Heart left ventricle (tissue), 16 donors: ENCODE measurements around the gene CNTN4. TPM values are rescaled to one million over a fixed set of nuclear protein-coding genes. Genes with fewer than 3 reads are reported as not detected.
A peak's percentile ranks its signal among the peaks of the same experiment; 100 is the strongest.

ENCODE experiments used
- ATAC-seq, 4 donors: fragments of 200-7000 bp; cut with Tn5 transposase; one replicate each; pipeline ENCODE4 v1.9.1; 2020 to 2022; ENCODE audit warnings: moderate library complexity in 4 of 4, mild to moderate bottlenecking in 3 of 4, moderate number of reproducible peaks in 1 of 4
- DNase-seq, 5 donors: peaks; one replicate each; pipeline ENCODE4 v3.0.0-alpha.2; 2020
- H3K27ac ChIP-seq, 12 donors: fragments of 200-600 bp; sonication (generic) in 4 of 12; one replicate each; pipeline versions ENCODE4 v1.5.0 to v1.8.0; 2016 to 2022; ENCODE audit warnings: mild to moderate bottlenecking in 2 of 12
- H3K27me3 ChIP-seq, 9 donors: fragments of 200-600 bp; sonication (generic) in 2 of 9; one replicate each; pipeline versions ENCODE4 v1.5.1 to v1.8.0; 2016 to 2022; ENCODE audit warnings: mild to moderate bottlenecking in 3 of 9
- H3K36me3 ChIP-seq, 9 donors: fragments of 200-600 bp; sonication (generic) in 2 of 9; one replicate each; pipeline versions ENCODE4 v1.5.0 to v1.8.0; 2018 to 2022; ENCODE audit warnings: mild to moderate bottlenecking in 2 of 9
- H3K4me1 ChIP-seq, 12 donors: fragments of 200-600 bp; sonication (generic) in 4 of 12; one replicate each; pipeline versions ENCODE4 v1.5.0 to v1.8.0; 2016 to 2022; ENCODE audit warnings: mild to moderate bottlenecking in 3 of 12
- H3K4me3 ChIP-seq, 12 donors: fragments of 200-600 bp; sonication (generic) in 4 of 12; one replicate each; pipeline versions ENCODE4 v1.5.0 to v1.8.0; 2017 to 2022; ENCODE audit warnings: mild to moderate bottlenecking in 9 of 12, moderate library complexity in 4 of 12
- H3K9me3 ChIP-seq, 12 donors: fragments of 200-600 bp; sonication (generic) in 4 of 12; one replicate each; pipeline versions ENCODE4 v1.5.0 to v1.8.0; 2016 to 2022; ENCODE audit warnings: mild to moderate bottlenecking in 1 of 12
- CTCF ChIP-seq, 12 donors: fragments of 200-600 bp; sonication (generic) in 4 of 12; IDR thresholded peaks; one replicate each; pipeline versions ENCODE4 v1.5.0 to v1.8.0; 2018 to 2022; ENCODE audit warnings: antibody characterized with exemption in 12 of 12, mild to moderate bottlenecking in 5 of 12
- POLR2A ChIP-seq, 2 donors: fragments of 450-650 bp; IDR thresholded peaks; one replicate each; pipeline ENCODE4 v1.6.1; 2017; ENCODE audit warnings: antibody characterized with exemption in 2 of 2, mild to moderate bottlenecking in 2 of 2, moderate library complexity in 2 of 2
- WGBS, 4 donors: extraction: QIAGEN DNeasy Blood & Tissue Kit in 2 of 4; methylation state at CpG; one replicate each; pipeline versions ENCODE4 v1.1.5 to v1.1.7; 2013 to 2018; 5-methylcytosine and 5-hydroxymethylcytosine counted together
- intact Hi-C, 10 donors: fragments of 100-400 bp; cut with DNase I; formaldehyde crosslinking; loops; one replicate each; pipeline versions ENCODE4 v1.11.1 to v1.14.2; 2022
- polyA plus RNA-seq, 2 donors: library from polyadenylated mRNA; stranded (reverse); fragments of 200-250 nt; gene quantifications; one replicate each; pipeline ENCODE4 v1.2.3, GENCODE V29; 2013
- total RNA-seq, 9 donors: library from RNA; depleted of rRNA in 2 of 9; stranded (reverse); fragments of >200 nt in 2 of 9; fragmentation: NEBNext Ultra II Directional in 3 of 9; extraction: Animal tissue kit (Norgen Biotek cat#: 25700) in 3 of 9; gene quantifications; one replicate each; pipeline versions ENCODE4 v1.1.0 to v1.2.4, GENCODE V29; 2016 to 2023
- donor health status: ischemic (EF 13 %, LVEDD 7.1; RV severe dilation, severe dysfunction).
- donor health status: healthy with polysubstance abuse.
- donor health status: DM: no; HTN: yes; CAD: no.
- donor health status: DM: no; HTN: no; CAD: no.
- donor health status: ischemic (EF 25% LVEDD 6.9; RV normal size, moderate dysfunction).
- donor health status: ischemic (EF 25% LVEDD 5.7; RV mildly dilated, moderate dysfunction).
- donor health status: healthy.
- donor health status: DM: yes; HTN: yes; CAD: no.
- donor health status: ischemic (EF 35%, LVEDD 5.7; RV mildly dilated, moderate dysfunction).
- donor health status: nonischemic (EF 11% LVEDD 7.7; RV severe dilation, severe dysfunction).
- donor health status: DM: yes; HTN: yes; CAD: no.
- donor health status: PGD.
- donor health status: ischemic (EF 29% LVEDD 5.4; RV normal size, mild dysfunction).
- donor health status: nonischemic (EF 23%, LVEDD 6.1; RV moderate dilation, normal function).

Gene CNTN4
- total and polyA plus RNA-seq, 11 donors: 0.30 to 6.7 (median 1.2) TPM

DNA sequence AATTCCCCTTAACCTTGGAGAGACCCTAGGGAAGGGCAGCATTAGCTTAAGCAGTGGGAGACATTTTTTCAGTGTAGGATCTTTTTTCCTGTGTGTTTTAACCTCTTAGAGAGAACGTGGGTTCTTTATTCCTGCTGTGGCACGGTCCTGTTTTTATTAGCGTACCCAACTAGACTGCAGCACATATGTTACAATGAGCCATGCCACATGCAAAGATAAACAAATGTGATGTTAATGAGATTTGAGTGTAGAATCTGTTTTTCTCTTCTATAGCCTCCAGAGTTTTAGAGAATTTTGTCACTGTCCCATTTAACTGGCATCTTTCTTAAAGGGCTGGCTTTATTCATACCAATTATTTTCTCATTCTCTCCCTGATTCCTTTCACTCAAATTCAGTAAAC lies 347.5 kb downstream of the CNTN4 start:
- no peak for DNase-seq
- Histone ChIP-seq H3K4me1 (peaks cover 0 to 9% (median 0%) of the 10 kb centered on the region in 12 donors), H3K4me3 (no peak overlapping the region), H3K9me3 (no peaks in the 10 kb centered on the region), H3K27ac (no peak overlapping the region), H3K36me3 (no peaks in the 10 kb centered on the region), H3K27me3 (no peaks in the 10 kb centered on the region)
- ATAC-seq: no peak
- TF ChIP-seq CTCF (IDR thresholded peaks at IDR 0.05) (no peak), POLR2A (IDR thresholded peaks at IDR 0.05) (no peak)
- 77 to 83% (median 80%) methylated on average over 3 of the region's 3 CpGs for WGBS, 4 donors
- intact Hi-C loops: no loop called here

GRCh38 chr3:2452249-2452648 lies 353.6 kb downstream of the CNTN4 start:
- H3K27me3 ChIP-seq: no peaks in the 10 kb centered on the region
- WGBS, 4 donors: 47 to 68% (median 60%) methylated on average over 6 of the region's 6 CpGs
- H3K9me3 ChIP-seq: no peaks in the 10 kb centered on the region
- no peak for TF ChIP-seq CTCF (IDR thresholded peaks at IDR 0.05)
- no peak for TF ChIP-seq POLR2A (IDR thresholded peaks at IDR 0.05)
- intact Hi-C loops: loop anchor here in 1 of 10 donors (5.0 kb wide), 1 partner anchor 95 kb away; no protein-coding TSS in a partner anchor
- ATAC-seq (peak in 2 of 4 donors; percentile 26 to 61), DNase-seq (no peak)
- H3K36me3 ChIP-seq: no peaks in the 10 kb centered on the region
- H3K4me1 ChIP-seq: peaks cover 0 to 21% (median 0%) of the 10 kb centered on the region in 12 donors
- no peak overlapping the region for H3K27ac ChIP-seq
- no peak overlapping the region for H3K4me3 ChIP-seq

GRCh38 chr3:2454865-2455264 lies 356.2 kb downstream of the CNTN4 start:
- H3K27me3 ChIP-seq: no peaks in the 10 kb centered on the region
- ATAC-seq (peak in 3 of 4 donors; percentile 39 to 65 (median 52)), DNase-seq (no peak)
- H3K27ac ChIP-seq: peak overlapping the region in 4 of 12 donors; percentile 7 to 65 (median 28)
- H3K4me3 ChIP-seq: no peak overlapping the region
- no peaks in the 10 kb centered on the region for H3K9me3 ChIP-seq
- 24 to 33% (median 31%) methylated on average over 2 of the region's 2 CpGs for WGBS, 4 donors
- peaks cover 0 to 21% (median 0%) of the 10 kb centered on the region in 12 donors for H3K4me1 ChIP-seq
- intact Hi-C loops: loop anchor here in 1 of 10 donors (5.0 kb wide), 1 partner anchor 98 kb away; no protein-coding TSS in a partner anchor
- H3K36me3 ChIP-seq: no peaks in the 10 kb centered on the region
- TF ChIP-seq POLR2A (IDR thresholded peaks at IDR 0.05) (no peak), CTCF (IDR thresholded peaks at IDR 0.05) (no peak)

DNA sequence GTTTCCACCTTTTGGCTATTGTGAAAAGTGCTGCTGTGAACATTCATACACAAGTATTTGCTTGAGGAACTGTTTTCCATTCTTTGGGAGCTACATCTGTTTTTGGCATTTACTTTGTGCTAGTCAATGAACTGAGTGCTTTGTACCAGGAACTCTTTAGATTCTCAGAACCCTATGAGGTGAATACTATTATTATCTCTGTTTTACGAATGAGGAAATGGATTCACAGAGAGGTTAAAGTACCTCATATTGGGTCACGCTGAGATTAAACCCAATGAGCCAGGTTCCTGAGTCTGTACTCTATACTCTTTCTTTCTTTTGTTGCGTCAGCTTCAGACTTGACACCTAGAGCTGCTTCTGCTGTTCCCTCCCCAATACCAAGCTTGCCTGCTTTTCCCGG lies 358.1 kb downstream of the CNTN4 start:
- Histone ChIP-seq H3K9me3 (no peaks in the 10 kb centered on the region), H3K4me3 (no peak overlapping the region), H3K4me1 (peaks cover 0 to 13% (median 0%) of the 10 kb centered on the region in 12 donors), H3K36me3 (no peaks in the 10 kb centered on the region), H3K27ac (peak overlapping the region in 1 of 12 donors; percentile 4), H3K27me3 (no peaks in the 10 kb centered on the region)
- intact Hi-C loops: no loop called here
- DNase-seq (no peak), ATAC-seq (peak in 1 of 4 donors; percentile 18)
- TF ChIP-seq POLR2A (IDR thresholded peaks at IDR 0.05): no peak
- TF ChIP-seq CTCF (IDR thresholded peaks at IDR 0.05): no peak
- 68 to 79% (median 73%) methylated on average over 4 of the region's 4 CpGs for WGBS, 4 donors
